Ovary (tissue), 9 donors: ENCODE data around the gene PATJ. TPM values are rescaled to one million over a fixed set of nuclear protein-coding genes. Genes with fewer than 3 reads are reported as not detected.
A peak's percentile ranks its signal among the peaks of the same experiment; 100 is the strongest.
"Not testable (repeated sequence)": the region's sequence is repeated elsewhere in the genome, so short reads cannot be mapped to it uniquely, and the experiment has no call there.

Experiments
- DNase-seq, 5 donors: peaks; one replicate each; pipeline ENCODE4 v3.0.0-alpha.2; 2019 to 2020
- H3K27ac ChIP-seq, 2 donors: fragments of 200-600 bp; one replicate each; pipeline versions ENCODE4 v1.5.1 to v1.8.0; 2019 to 2022
- H3K27me3 ChIP-seq: fragments of 200-600 bp; one replicate; pipeline ENCODE4 v1.8.0; 2022
- H3K36me3 ChIP-seq: fragments of 200-600 bp; sonication (generic); one replicate; pipeline ENCODE4 v1.5.1; 2019
- H3K4me1 ChIP-seq: one replicate; pipeline ENCODE4 v1.8.1; 2013; ENCODE audit warnings: mild to moderate bottlenecking, moderate library complexity; ENCODE audit not compliant: insufficient read depth
- H3K4me3 ChIP-seq: fragments of 200-600 bp; sonication (generic); one replicate; pipeline ENCODE4 v1.5.1; 2017
- H3K9me3 ChIP-seq, 2 donors: fragments of 200-600 bp in 1 of 2; sonication (generic) in 1 of 2; one replicate each; pipeline versions ENCODE4 v1.5.1 to v1.8.1; 2013 to 2019; ENCODE audit warnings: mild to moderate bottlenecking in 1 of 2, moderate library complexity in 1 of 2
- EP300 ChIP-seq: sonication (generic); formaldehyde crosslinking; IDR thresholded peaks from one replicate; pipeline ENCODE4 v1.6.1; 2017; ENCODE audit warnings: antibody characterized with exemption
- POLR2A ChIP-seq: fragments of 450-650 bp; IDR thresholded peaks from one replicate; pipeline ENCODE4 v1.6.1; 2017; ENCODE audit warnings: antibody characterized with exemption, mild to moderate bottlenecking, moderate library complexity
- WGBS, 3 donors: extraction: QIAGEN DNeasy Blood & Tissue Kit in 1 of 3; methylation state at CpG; one replicate each; pipeline versions ENCODE4 v1.1.5 to v1.1.7; 2013 to 2017; 5-methylcytosine and 5-hydroxymethylcytosine counted together
- intact Hi-C, 4 donors: fragments of 100-400 bp; cut with DNase I; formaldehyde crosslinking; loops; one replicate each; pipeline versions ENCODE4 v1.11.0 to v1.15.1; 2022 to 2023
- polyA plus RNA-seq, 2 donors: library from polyadenylated mRNA; stranded (reverse); fragments of 200-250 nt in 1 of 2; fragments of 350-450 nt in 1 of 2; fragmentation: Illumina TruSeq in 1 of 2; extraction: RNeasy Lipid Tissue Mini Kit (QIAGEN cat#74804) in 1 of 2; gene quantifications; one replicate each; pipeline ENCODE4 v1.2.3, GENCODE V29; 2013 to 2014
- total RNA-seq, 7 donors: library from RNA; depleted of rRNA in 2 of 7; stranded (reverse); fragments of >200 nt in 2 of 7; fragmentation: NEBNext Ultra II Directional in 3 of 7; extraction: Animal tissue kit (Norgen Biotek cat#: 25700) in 3 of 7; gene quantifications; one replicate each; pipeline versions ENCODE4 v1.1.0 to v1.2.4, GENCODE V29; 2016 to 2023
- TF ChIP-seq, protein P1 (sequence below), 3 donors: fragments of 450-650 bp in 2 of 3; fragments of 200-600 bp in 1 of 3; IDR thresholded peaks; one replicate each; pipeline versions ENCODE4 v1.5.1 to v1.8.0; 2016 to 2022; ENCODE audit warnings: antibody characterized with exemption in 3 of 3, mild to moderate bottlenecking in 1 of 3
- donor health status: DM: no; HTN: no; CAD: no; lungs with moderate emphysema.
- donor health status: DM: no; HTN: no; CAD: no.
- donor health status: Bipolar disorder and iron deficiency.
- donor health status: DM: yes; HTN: yes; CAD: no.
- donor health status: DM: no; HTN: no; CAD: no.
- donor health status: DM: yes; HTN: yes; CAD: no.

PATJ gene
- total and polyA plus RNA-seq, 9 donors = 7.6 to 60.1 (median 25.5) TPM

DNA sequence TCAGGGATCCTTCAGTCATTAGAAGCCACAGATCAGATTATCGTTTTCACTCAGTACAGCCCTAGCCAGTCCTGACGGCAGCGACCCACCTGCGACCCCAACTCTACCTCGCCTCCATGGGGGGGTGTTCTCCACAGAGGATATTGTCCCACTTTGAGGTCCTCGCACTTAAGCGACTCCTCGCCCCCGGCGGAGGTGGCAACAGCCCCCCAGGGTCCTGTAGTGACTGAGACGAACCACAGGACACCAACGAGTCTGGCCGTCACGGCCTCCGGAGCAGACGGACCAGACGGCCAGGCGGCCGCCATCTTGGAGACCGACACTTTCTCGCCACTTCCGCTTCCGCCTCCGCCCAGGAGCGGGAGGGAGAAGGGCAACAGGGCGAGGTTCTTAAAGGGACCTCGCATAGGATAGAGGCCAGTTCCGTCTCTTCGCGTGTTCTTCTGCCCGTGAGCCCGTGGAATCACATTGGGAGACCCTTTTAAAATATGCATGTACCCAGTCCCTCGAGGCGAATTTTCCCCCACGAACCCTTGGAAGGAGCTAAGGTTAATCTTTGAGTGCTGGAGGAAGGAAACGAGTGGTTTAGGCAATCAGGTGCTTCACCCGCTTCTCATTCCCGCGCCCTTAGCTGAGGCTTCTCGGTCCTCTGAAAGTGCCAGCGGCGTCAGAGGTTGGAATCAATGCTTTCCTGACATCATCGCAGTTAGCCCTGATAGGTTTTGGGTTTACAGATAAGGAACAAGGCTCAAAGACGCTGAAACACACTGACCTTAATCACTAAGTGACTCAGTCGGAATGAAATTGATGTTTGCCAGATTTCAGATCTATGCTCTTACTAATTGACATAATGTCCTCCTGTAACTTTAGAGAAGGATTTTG, 17.2 kb upstream of the PATJ start, which contains the start of gene TM2D1:
TSS of gene TM2D1 (minus strand) at position 329 of the 882 bp plus-strand sequence. CDS start at position 308, 21 bp downstream.
- H3K27me3 ChIP-seq = no peaks in the 10 kb centered on the region

DNA sequence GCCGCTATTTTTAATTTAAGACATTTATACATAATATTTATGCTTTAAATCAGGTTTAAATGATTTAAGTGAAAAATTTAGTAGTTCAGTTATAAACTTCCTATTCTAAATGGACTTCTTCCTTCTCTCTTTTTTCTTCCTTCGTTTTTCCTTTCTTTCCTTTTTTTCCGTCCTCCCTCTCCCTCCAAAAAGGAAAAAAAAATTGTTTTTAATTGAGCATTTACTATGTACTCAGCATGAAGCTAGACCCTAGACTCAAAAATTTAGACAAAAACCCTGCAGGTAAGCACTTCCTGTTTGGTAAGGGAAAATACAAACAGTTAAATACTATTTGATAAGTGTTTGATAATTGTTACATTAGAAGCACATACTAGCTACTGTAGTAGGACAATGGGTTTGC, 14.7 kb upstream of the PATJ start:
- Histone ChIP-seq H3K4me3 (no peak overlapping the region), H3K4me1 (no peaks in the 10 kb centered on the region), H3K27ac (no peak overlapping the region), H3K27me3 (no peaks in the 10 kb centered on the region), H3K9me3 (no peaks in the 10 kb centered on the region), H3K36me3 (no peaks in the 10 kb centered on the region)
- intact Hi-C loops = loop anchor here in 1 of 4 donors (10.0 kb wide), 1 partner anchor 273 kb away; no protein-coding TSS in a partner anchor
- no peak for TF ChIP-seq POLR2A
- no peak for TF ChIP-seq EP300
- TF ChIP-seq, protein P1, sequence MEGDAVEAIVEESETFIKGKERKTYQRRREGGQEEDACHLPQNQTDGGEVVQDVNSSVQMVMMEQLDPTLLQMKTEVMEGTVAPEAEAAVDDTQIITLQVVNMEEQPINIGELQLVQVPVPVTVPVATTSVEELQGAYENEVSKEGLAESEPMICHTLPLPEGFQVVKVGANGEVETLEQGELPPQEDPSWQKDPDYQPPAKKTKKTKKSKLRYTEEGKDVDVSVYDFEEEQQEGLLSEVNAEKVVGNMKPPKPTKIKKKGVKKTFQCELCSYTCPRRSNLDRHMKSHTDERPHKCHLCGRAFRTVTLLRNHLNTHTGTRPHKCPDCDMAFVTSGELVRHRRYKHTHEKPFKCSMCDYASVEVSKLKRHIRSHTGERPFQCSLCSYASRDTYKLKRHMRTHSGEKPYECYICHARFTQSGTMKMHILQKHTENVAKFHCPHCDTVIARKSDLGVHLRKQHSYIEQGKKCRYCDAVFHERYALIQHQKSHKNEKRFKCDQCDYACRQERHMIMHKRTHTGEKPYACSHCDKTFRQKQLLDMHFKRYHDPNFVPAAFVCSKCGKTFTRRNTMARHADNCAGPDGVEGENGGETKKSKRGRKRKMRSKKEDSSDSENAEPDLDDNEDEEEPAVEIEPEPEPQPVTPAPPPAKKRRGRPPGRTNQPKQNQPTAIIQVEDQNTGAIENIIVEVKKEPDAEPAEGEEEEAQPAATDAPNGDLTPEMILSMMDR (IDR thresholded peaks at IDR 0.05) = no peak
- WGBS, 3 donors = 75 to 79% (median 79%) methylated on average over 3 of the region's 3 CpGs
- no peak for DNase-seq

More for the DNA sequence above, 17.2 kb upstream of the PATJ start, which contains the start of gene TM2D1:
- peak; percentile 84 to 90 (median 86) for DNase-seq
- Histone ChIP-seq H3K9me3 (no peaks in the 10 kb centered on the region), H3K4me1 (no peaks in the 10 kb centered on the region), H3K4me3 (peak within 1 kb of the TSS; percentile 78), H3K27ac (peak within 1 kb of the TSS; percentile 74 to 90), H3K36me3 (no peaks in the 10 kb centered on the region)
- WGBS, 3 donors = 0% methylated on average over 40 to 45 of the region's 45 CpGs
- intact Hi-C loops = loop anchor here in 2 of 4 donors (1.0 to 10.0 kb wide), 2 partner anchors 15 to 270 kb away; no protein-coding TSS in a partner anchor
- TF ChIP-seq POLR2A = peak; percentile 84
- TF ChIP-seq EP300 = no peak
- TF ChIP-seq, protein P1 (IDR thresholded peaks at IDR 0.05) = peak in 1 of 3 donors; percentile 13

DNA sequence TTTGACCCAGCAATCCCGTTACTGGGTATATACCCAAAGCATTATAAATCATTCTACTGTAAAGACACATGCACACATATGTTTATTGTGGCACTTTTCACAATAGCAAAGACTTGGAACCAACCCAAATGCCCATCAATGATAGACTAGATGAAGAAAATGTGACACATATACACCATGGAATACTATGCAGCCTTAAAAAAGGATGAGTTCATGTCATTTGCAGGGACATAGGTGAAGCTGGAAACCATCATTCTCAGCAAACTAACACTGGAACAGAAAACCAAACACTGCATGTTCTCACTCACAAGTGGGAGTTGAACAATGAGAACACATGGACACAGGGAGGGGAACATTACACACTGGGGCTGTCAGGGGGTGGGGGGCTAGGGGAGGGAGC, 11.6 kb upstream of the PATJ start:
- H3K4me1 ChIP-seq, H3K4me3 ChIP-seq: not testable (repeated sequence)
- 0 to 62% (median 53%) methylated on average over 1 of the region's 1 CpG for WGBS, 3 donors

DNA sequence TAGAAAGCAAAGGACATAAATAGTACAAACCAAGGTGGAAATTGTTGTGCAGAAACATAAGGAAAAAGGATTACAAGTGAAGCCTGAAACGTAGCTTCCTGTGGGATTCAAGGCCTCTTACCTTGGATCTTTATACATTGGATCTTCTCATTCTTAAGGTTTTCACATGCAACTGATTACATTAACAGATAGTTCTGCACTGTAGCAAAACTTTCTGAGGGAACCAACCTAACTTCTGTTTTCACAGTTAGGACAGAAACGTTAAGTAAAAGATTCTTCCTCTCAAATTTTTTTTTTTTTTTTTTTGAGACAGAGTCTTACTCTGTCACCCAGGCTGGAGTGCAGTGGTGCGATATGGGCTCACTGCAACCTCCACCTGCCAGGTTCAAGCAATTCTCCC, 9.6 kb upstream of the PATJ start:
- H3K9me3 ChIP-seq = no peaks in the 10 kb centered on the region
- no peak overlapping the region for H3K4me3 ChIP-seq
- no peaks in the 10 kb centered on the region for H3K4me1 ChIP-seq
- no peaks in the 10 kb centered on the region for H3K36me3 ChIP-seq
- WGBS, 3 donors = 55 to 62% (median 61%) methylated on average over 3 of the region's 3 CpGs
- intact Hi-C loops = no loop called here
- no peak overlapping the region for H3K27ac ChIP-seq
- no peaks in the 10 kb centered on the region for H3K27me3 ChIP-seq
- no peak for TF ChIP-seq EP300
- TF ChIP-seq, protein P1 (IDR thresholded peaks at IDR 0.05) = no peak
- no peak for TF ChIP-seq POLR2A
- no peak for DNase-seq

More for the DNA sequence above, 11.6 kb upstream of the PATJ start:
- DNase-seq, H3K9me3 ChIP-seq, H3K27me3 ChIP-seq, intact Hi-C loops, H3K36me3 ChIP-seq, H3K27ac ChIP-seq: not testable (repeated sequence)
